ENCODE results near the gene OR2AE1.

OR2AE1 gene

DNA sequence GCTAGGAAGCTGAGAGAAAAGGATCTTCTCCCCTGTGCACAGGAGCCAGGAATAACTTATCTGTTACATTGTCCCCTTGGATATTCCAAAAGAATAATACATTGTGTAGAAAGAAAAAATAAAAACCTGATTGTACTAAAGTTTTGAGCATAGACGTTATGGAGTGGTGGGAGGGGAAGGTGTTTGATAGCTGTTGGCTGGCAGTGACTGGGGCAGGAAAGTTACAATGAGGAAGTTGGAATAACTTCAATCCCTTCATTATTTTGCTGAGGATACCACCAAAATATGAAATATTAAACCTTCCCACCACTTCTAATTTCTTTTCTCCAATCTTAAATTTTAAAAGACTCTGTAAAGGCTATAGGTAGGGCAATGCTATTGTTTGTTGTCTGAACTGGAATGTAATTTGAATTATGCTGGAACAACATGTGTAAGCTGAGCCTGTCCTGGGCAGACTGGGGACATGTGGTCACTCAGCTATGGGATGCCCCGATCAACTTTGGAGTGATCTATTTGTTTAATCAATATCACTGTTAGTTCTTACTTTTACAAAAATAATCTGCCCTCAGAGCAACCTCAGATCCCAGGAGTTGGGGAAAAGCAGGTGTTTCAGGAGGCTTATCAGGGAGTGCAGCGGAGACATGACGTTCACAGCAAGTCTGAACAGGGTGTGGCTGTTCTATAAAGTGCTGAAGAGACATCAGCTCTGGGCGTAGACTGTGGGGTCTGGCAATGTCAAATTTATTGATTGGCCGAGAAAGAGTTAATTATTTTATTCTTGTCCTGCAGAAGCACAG is 28.2 kb downstream of the OR2AE1 start:
- DNase-seq (ENCODE audit: insufficient read length) (no peak), FAIRE-seq (no peak)
- no peak for TF ChIP-seq TAF1 (IDR thresholded peaks at IDR 0.05; ENCODE audit: borderline replicate concordance, low read depth, low read length)
- no peak for TF ChIP-seq POLR2AphosphoS5 (IDR thresholded peaks at IDR 0.05; ENCODE audit: low read depth, low read length)
- TF ChIP-seq POLR2A (IDR thresholded peaks at IDR 0.05; ENCODE audit: low read depth, low read length): no peak

DNA sequence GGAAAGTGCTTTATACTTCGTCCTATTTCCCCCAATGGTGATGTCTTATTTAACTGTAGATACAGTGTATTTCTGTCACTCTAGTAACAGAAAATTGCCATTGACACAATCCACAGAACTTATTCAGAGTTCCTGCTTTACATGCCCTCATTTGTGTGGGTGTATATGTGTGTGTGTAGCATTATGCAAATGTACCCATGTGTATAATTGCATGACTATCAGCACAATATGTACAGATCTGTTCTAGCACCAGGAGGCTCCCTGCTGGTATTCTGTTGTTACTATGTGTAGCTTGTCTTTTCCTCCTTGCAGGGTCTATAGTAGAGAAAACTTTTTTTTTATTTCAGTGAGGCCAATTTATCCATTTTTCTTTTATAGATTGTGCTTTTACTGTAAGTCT is 32.5 kb downstream of the OR2AE1 start:
- FAIRE-seq (no peak), DNase-seq (ENCODE audit: insufficient read length) (no peak)
- no peak for TF ChIP-seq POLR2A (IDR thresholded peaks at IDR 0.05; ENCODE audit: low read depth, low read length)
- TF ChIP-seq POLR2AphosphoS5 (IDR thresholded peaks at IDR 0.05; ENCODE audit: low read depth, low read length): no peak
- TF ChIP-seq TAF1 (IDR thresholded peaks at IDR 0.05; ENCODE audit: borderline replicate concordance, low read depth, low read length): no peak

- DNase-seq (ENCODE audit: insufficient read length): no peak
- TF ChIP-seq POLR2A (IDR thresholded peaks at IDR 0.05; ENCODE audit: low read depth, low read length) (no peak), TAF1 (IDR thresholded peaks at IDR 0.05; ENCODE audit: borderline replicate concordance, low read depth, low read length) (no peak), POLR2AphosphoS5 (IDR thresholded peaks at IDR 0.05; ENCODE audit: low read depth, low read length) (no peak)
- no peak for FAIRE-seq
Measured at GRCh38 chr7:99843808-99844207, 33.0 kb downstream of the OR2AE1 start.

DNA sequence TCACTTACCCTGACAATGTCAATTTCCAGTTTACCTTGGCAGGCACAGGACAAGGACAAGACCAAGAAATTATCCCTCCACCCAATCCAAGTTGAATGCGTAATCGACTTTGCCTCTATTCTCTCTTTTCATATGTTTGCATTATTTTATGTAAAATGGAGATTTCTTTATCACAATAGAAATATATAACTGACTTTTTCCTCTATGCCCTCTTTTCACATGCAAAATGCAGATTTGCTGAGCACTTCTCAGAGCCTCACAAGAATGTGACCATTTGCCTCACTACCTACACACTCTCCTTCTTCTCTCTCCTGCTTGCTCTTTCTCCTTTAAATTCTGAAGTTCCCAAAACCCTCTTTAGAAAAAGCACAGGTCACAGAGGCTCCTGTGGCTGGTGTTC is 33.9 kb downstream of the OR2AE1 start:
- DNase-seq (ENCODE audit: insufficient read length): no peak
- no peak for FAIRE-seq
- no peak for TF ChIP-seq TAF1 (IDR thresholded peaks at IDR 0.05; ENCODE audit: borderline replicate concordance, low read depth, low read length)
- no peak for TF ChIP-seq POLR2AphosphoS5 (IDR thresholded peaks at IDR 0.05; ENCODE audit: low read depth, low read length)
- TF ChIP-seq POLR2A (IDR thresholded peaks at IDR 0.05; ENCODE audit: low read depth, low read length): no peak

DNA sequence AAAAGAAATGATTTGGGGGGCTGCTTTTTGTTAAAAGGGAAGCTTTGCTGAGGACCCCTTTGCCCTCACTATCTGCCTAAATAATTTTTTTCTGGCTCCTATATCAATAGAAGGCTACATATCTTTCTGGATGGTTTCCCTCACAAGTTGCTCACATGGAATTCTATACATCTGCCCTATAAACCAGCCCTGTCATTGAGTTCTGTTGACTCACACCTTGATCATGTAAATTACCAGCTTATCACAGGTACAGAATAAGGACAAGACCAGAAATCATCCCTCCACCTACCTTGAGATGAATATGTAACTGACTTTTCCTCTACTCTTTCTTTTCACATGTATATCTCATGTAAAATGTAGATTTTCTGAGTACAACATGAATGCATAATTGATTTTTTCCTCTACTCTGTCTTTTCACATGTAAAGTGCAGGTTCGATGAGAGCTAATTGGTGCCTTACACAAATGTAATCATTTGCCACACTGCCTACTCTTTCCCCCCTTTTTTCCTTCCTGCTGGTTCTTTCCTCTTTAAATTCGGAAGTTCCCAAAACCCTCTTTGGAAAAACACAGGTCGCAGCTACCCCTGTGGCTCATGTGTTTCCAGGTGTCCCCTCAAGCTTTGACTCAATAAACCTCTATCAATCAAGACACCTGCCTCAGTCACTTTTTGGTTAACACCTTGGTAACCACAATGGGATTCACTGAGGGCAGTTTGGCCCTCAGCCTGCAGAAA is 36.5 kb downstream of the OR2AE1 start:
- TF ChIP-seq POLR2AphosphoS5 (IDR thresholded peaks at IDR 0.05; ENCODE audit: low read depth, low read length) (no peak), TAF1 (IDR thresholded peaks at IDR 0.05; ENCODE audit: borderline replicate concordance, low read depth, low read length) (no peak), POLR2A (IDR thresholded peaks at IDR 0.05; ENCODE audit: low read depth, low read length) (no peak)
- FAIRE-seq: no peak
- no peak for DNase-seq (ENCODE audit: insufficient read length)

- DNase-seq (ENCODE audit: insufficient read length) (no peak), FAIRE-seq (no peak)
- TF ChIP-seq POLR2A (IDR thresholded peaks at IDR 0.05; ENCODE audit: low read depth, low read length) (no peak), TAF1 (IDR thresholded peaks at IDR 0.05; ENCODE audit: borderline replicate concordance, low read depth, low read length) (no peak), POLR2AphosphoS5 (IDR thresholded peaks at IDR 0.05; ENCODE audit: low read depth, low read length) (no peak)
Measured at GRCh38 chr7:99839287-99840021, 37.4 kb downstream of the OR2AE1 start.

GRCh38 chr7:99837649-99838361 is 39.0 kb downstream of the OR2AE1 start:
- TF ChIP-seq POLR2AphosphoS5 (IDR thresholded peaks at IDR 0.05; ENCODE audit: low read depth, low read length) (no peak), TAF1 (IDR thresholded peaks at IDR 0.05; ENCODE audit: borderline replicate concordance, low read depth, low read length) (no peak), POLR2A (IDR thresholded peaks at IDR 0.05; ENCODE audit: low read depth, low read length) (no peak)
- DNase-seq (ENCODE audit: insufficient read length) (no peak), FAIRE-seq (peak; percentile 71)

GRCh38 chr7:99835189-99835588 is 41.6 kb downstream of the OR2AE1 start:
- TF ChIP-seq POLR2A (IDR thresholded peaks at IDR 0.05; ENCODE audit: low read depth, low read length): no peak
- TF ChIP-seq TAF1 (IDR thresholded peaks at IDR 0.05; ENCODE audit: borderline replicate concordance, low read depth, low read length): no peak
- no peak for TF ChIP-seq POLR2AphosphoS5 (IDR thresholded peaks at IDR 0.05; ENCODE audit: low read depth, low read length)
- FAIRE-seq: no peak
- DNase-seq (ENCODE audit: insufficient read length): no peak

DNA sequence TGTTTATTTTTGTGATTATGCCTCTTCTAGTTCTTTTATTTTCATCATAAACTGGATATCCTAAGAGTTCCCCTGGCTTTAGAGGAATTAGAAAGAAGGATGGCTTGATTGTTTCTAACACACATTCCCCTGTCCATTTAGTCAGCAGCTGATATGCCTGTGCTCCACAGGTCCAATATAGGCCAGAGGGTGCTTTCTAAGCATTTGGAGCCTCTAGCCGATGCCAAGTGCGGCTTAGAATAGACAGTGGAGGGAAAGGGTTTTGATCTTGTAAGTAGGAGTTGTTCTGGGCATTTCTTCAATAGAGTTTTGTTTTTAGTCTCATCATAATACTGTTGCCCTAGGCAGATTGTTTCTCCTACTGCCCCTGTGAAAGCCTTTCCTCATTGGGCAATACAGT is 42.5 kb downstream of the OR2AE1 start:
- FAIRE-seq: no peak
- DNase-seq (ENCODE audit: insufficient read length): no peak
- TF ChIP-seq POLR2A (IDR thresholded peaks at IDR 0.05; ENCODE audit: low read depth, low read length): no peak
- TF ChIP-seq TAF1 (IDR thresholded peaks at IDR 0.05; ENCODE audit: borderline replicate concordance, low read depth, low read length): no peak
- no peak for TF ChIP-seq POLR2AphosphoS5 (IDR thresholded peaks at IDR 0.05; ENCODE audit: low read depth, low read length)

DNA sequence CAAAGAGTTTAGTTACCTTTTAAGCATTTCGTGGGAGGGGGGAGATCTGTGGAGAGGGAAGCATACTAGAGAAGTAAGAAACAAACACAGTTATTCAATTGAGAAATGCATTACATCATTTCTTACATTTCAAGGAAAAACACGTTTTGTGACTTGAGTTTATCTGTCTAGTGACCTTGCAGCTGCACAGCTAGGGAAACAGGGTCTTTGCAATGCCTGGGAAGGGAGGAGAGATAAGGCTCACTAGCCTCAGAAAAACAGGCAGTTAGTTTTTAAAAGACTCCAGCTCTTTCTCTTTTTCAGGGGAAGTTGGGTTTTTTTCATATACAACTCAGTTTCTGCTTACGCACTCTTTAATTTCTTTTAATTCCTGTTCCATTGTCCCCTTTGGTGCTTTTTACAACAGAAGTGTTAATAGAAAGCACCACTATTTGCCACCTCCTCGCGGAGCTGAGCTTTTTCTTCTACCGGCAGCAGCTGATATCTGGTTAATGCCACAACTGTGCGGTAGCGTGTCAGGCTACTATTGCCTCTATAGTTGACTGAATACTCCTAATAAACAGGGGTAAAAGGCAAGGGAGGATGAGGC is 43.5 kb downstream of the OR2AE1 start:
- no peak for TF ChIP-seq POLR2AphosphoS5 (IDR thresholded peaks at IDR 0.05; ENCODE audit: low read depth, low read length)
- no peak for TF ChIP-seq TAF1 (IDR thresholded peaks at IDR 0.05; ENCODE audit: borderline replicate concordance, low read depth, low read length)
- no peak for TF ChIP-seq POLR2A (IDR thresholded peaks at IDR 0.05; ENCODE audit: low read depth, low read length)
- DNase-seq (ENCODE audit: insufficient read length) (no peak), FAIRE-seq (no peak)

All from GM12892 (cell line).